BE2C (cell line): ENCODE results near the gene SLC16A9. TPM values are rescaled to one million over a fixed set of nuclear protein-coding genes. Genes with fewer than 3 reads are reported as not detected.
A peak's percentile ranks its signal among the peaks of the same experiment; 100 is the strongest.

Experiments
- DNase-seq: peaks from one replicate; pipeline ENCODE4 v3.0.0-alpha.2; 2020
- H3K27me3 ChIP-seq: fragments of 250-450 bp; sonication (Bioruptor Pico); 2 replicates; pipeline ENCODE4 v1.5.1; 2020; ENCODE audit warnings: mild to moderate bottlenecking
- H3K36me3 ChIP-seq: fragments of 250-450 bp; sonication (Bioruptor Pico); 2 replicates; pipeline ENCODE4 v1.5.1; 2020; ENCODE audit warnings: mild to moderate bottlenecking
- H3K4me1 ChIP-seq: fragments of 250-450 bp; sonication (Bioruptor Pico); 2 replicates; pipeline ENCODE4 v1.5.1; 2020
- H3K4me3 ChIP-seq: 2 replicates; pipeline ENCODE4 v1.5.1; 2011; ENCODE audit warnings: low read depth, low read length
- H3K9me3 ChIP-seq: fragments of 250-450 bp; sonication (Bioruptor Pico); 2 replicates; pipeline ENCODE4 v1.5.1; 2020
- CTCF ChIP-seq: IDR thresholded peaks from 2 replicates; pipeline ENCODE4 v1.5.1; 2012; ENCODE audit warnings: mild to moderate bottlenecking, low read depth, low read length
- polyA plus RNA-seq: library from polyadenylated mRNA; unstranded; fragments of >200 nt; gene quantifications from one replicate; pipeline ENCODE4 v1.2.1, GENCODE V29; 2012; ENCODE audit warnings: low read depth, missing spikeins; ENCODE audit not compliant: insufficient read length, insufficient read depth

The SLC16A9 gene
- polyA plus RNA-seq, result 0.48 TPM

GRCh38 chr10:59709395-59710125 is at the start of gene SLC16A9:
SLC16A9 (minus strand) TSS chr10:59709850; CDS start chr10:59684291, 25,559 bp downstream.
- H3K4me3 ChIP-seq, result peak within 1 kb of the TSS; percentile 77
- peak; percentile 75 for DNase-seq
- H3K4me1 ChIP-seq, result no peaks in the 10 kb centered on the region; the same call in 1 of the 2 replicates
- peak; percentile 41 for TF ChIP-seq CTCF
- H3K27me3 ChIP-seq, result no peaks in the 10 kb centered on the region
- no peaks in the 10 kb centered on the region for H3K36me3 ChIP-seq
- no peaks in the 10 kb centered on the region for H3K9me3 ChIP-seq

- TF ChIP-seq CTCF, result no peak
- no peak overlapping the region for H3K4me3 ChIP-seq
- H3K9me3 ChIP-seq, result no peaks in the 10 kb centered on the region
- no peaks in the 10 kb centered on the region for H3K36me3 ChIP-seq
- no peaks in the 10 kb centered on the region for H3K27me3 ChIP-seq
- H3K4me1 ChIP-seq, result no peaks in the 10 kb centered on the region
- no peak for DNase-seq
These were observed 48.3 kb upstream of the SLC16A9 start for GRCh38 chr10:59757966-59758365.

GRCh38 chr10:59754951-59755350 is 45.3 kb upstream of the SLC16A9 start:
- H3K4me1 ChIP-seq, result no peaks in the 10 kb centered on the region
- no peaks in the 10 kb centered on the region for H3K9me3 ChIP-seq
- H3K27me3 ChIP-seq, result no peaks in the 10 kb centered on the region; the same call in 1 of the 2 replicates
- TF ChIP-seq CTCF, result no peak
- H3K36me3 ChIP-seq, result no peaks in the 10 kb centered on the region
- no peak for DNase-seq
- no peak overlapping the region for H3K4me3 ChIP-seq

GRCh38 chr10:59753267-59753666 is 43.6 kb upstream of the SLC16A9 start, which contains the start of gene MRLN:
MRLN (minus strand) TSS chr10:59753455.
- Histone ChIP-seq H3K4me3 (no peak within 1 kb of the TSS), H3K36me3 (no peaks in the 10 kb centered on the region), H3K4me1 (no peaks in the 10 kb centered on the region), H3K9me3 (no peaks in the 10 kb centered on the region), H3K27me3 (no peaks in the 10 kb centered on the region; the same call in 1 of the 2 replicates)
- no peak for DNase-seq
- no peak for TF ChIP-seq CTCF

GRCh38 chr10:59752278-59752940 is 42.8 kb upstream of the SLC16A9 start:
- no peak for TF ChIP-seq CTCF
- Histone ChIP-seq H3K4me3 (no peak overlapping the region), H3K36me3 (no peaks in the 10 kb centered on the region), H3K4me1 (no peaks in the 10 kb centered on the region), H3K27me3 (no peaks in the 10 kb centered on the region; the same call in 1 of the 2 replicates), H3K9me3 (no peaks in the 10 kb centered on the region)
- DNase-seq, result no peak
